HepG2 (cell line): Measurements from ENCODE around the gene KSR1. TPM values are rescaled to one million over a fixed set of nuclear protein-coding genes. Genes with fewer than 3 reads are reported as not detected.

ENCODE experiments used
- CEBPB ChIP-seq: IDR thresholded peaks from 2 replicates; pipeline ENCODE4 v1.6.1; 2011; ENCODE audit warnings: low read depth, low read length, improper control_type of control experiment, borderline replicate concordance
- CEBPG ChIP-seq: IDR thresholded peaks from 2 replicates; pipeline ENCODE4 v1.6.1; 2016
- ELF3 ChIP-seq: IDR thresholded peaks from 2 replicates; pipeline ENCODE4 v1.6.1; 2016; ENCODE audit warnings: missing genetic modification reagents, missing compliant biosample characterization
- ETV5 ChIP-seq: IDR thresholded peaks from 2 replicates; pipeline ENCODE4 v1.6.1; 2018; ENCODE audit warnings: missing biosample characterization, missing genetic modification reagents, inconsistent platforms, borderline replicate concordance
- GATAD1 ChIP-seq: IDR thresholded peaks from 2 replicates; pipeline ENCODE4 v1.6.1; 2016; ENCODE audit warnings: missing genetic modification reagents, missing compliant biosample characterization
- GTF3A ChIP-seq: sonication (generic); formaldehyde crosslinking; conservative IDR thresholded peaks from 2 replicates; pipeline ENCODE4 v1.4.0; 2020; ENCODE audit warnings: mild to moderate bottlenecking, missing genetic modification reagents
- NCOA1 ChIP-seq: sonication (generic); formaldehyde crosslinking; IDR thresholded peaks from 2 replicates; pipeline ENCODE4 v1.9.0; 2021; ENCODE audit warnings: missing genetic modification reagents
- PHF5A ChIP-seq: IDR thresholded peaks from one replicate; pipeline ENCODE4 v1.6.1; 2018; ENCODE audit warnings: low read depth, missing genetic modification reagents; ENCODE audit not compliant: unreplicated experiment
- POLR2AphosphoS2 ChIP-seq: IDR thresholded peaks from 2 replicates; pipeline ENCODE4 v1.6.1; 2011; ENCODE audit warnings: low read depth, low read length, improper control_type of control experiment
- RFX5 ChIP-seq: IDR thresholded peaks from 2 replicates; pipeline ENCODE4 v1.6.1; 2011; ENCODE audit warnings: low read depth, low read length, improper control_type of control experiment
- SKI ChIP-seq: fragments of 450-650 bp; IDR thresholded peaks from one replicate; pipeline ENCODE4 v1.6.1; 2018; ENCODE audit warnings: mild to moderate bottlenecking; ENCODE audit not compliant: partially characterized antibody
- YY1 ChIP-seq: IDR thresholded peaks from 2 replicates; pipeline ENCODE4 v1.6.1; 2011; ENCODE audit warnings: low read length, low read depth, moderate library complexity, mild to moderate bottlenecking; ENCODE audit not compliant: insufficient read depth, insufficient replicate concordance
- ZBTB21 ChIP-seq: sonication (generic); formaldehyde crosslinking; IDR thresholded peaks from 2 replicates; pipeline ENCODE4 v1.4.0; 2020; ENCODE audit warnings: missing genetic modification reagents
- ZNF446 ChIP-seq: sonication (generic); formaldehyde crosslinking; IDR thresholded peaks from 2 replicates; pipeline ENCODE4 v1.5.0; 2020; ENCODE audit warnings: mild to moderate bottlenecking, missing genetic modification reagents
- ZNF512B ChIP-seq: sonication (generic); formaldehyde crosslinking; IDR thresholded peaks from 2 replicates; pipeline ENCODE4 v1.5.1; 2020; ENCODE audit warnings: missing genetic modification reagents, mild to moderate bottlenecking, borderline replicate concordance
- ZNF547 ChIP-seq: sonication (generic); formaldehyde crosslinking; IDR thresholded peaks from 2 replicates; pipeline ENCODE4 v1.5.1; 2020; ENCODE audit warnings: mild to moderate bottlenecking, missing genetic modification reagents
- ZNF567 ChIP-seq: sonication (generic); formaldehyde crosslinking; IDR thresholded peaks from 2 replicates; pipeline ENCODE4 v1.8.1; 2023; ENCODE audit warnings: mild to moderate bottlenecking, missing genetic modification reagents, borderline replicate concordance
- ZNF670 ChIP-seq: sonication (generic); formaldehyde crosslinking; IDR thresholded peaks from 2 replicates; pipeline ENCODE4 v1.8.0; 2022; ENCODE audit warnings: mild to moderate bottlenecking, missing genetic modification reagents, borderline replicate concordance
- ZNF784 ChIP-seq: sonication (generic); formaldehyde crosslinking; IDR thresholded peaks from 2 replicates; pipeline ENCODE4 v1.5.1; 2020; ENCODE audit warnings: missing genetic modification reagents, mild to moderate bottlenecking, borderline replicate concordance
- ZSCAN25 ChIP-seq: sonication (generic); formaldehyde crosslinking; IDR thresholded peaks from 2 replicates; pipeline ENCODE4 v1.8.0; 2022; ENCODE audit warnings: mild to moderate bottlenecking, missing genetic modification reagents
- ZSCAN29 ChIP-seq: sonication (generic); formaldehyde crosslinking; conservative IDR thresholded peaks from 2 replicates; pipeline ENCODE4 v1.4.0; 2020; ENCODE audit warnings: mild to moderate bottlenecking, missing genetic modification reagents
- polyA plus RNA-seq, 8 experiments: library from polyadenylated mRNA; depleted of rRNA in 3 of 8; stranded (reverse) in 7 of 8; unstranded in 1 of 8; fragments of >200 nt; fragmentation: Illumina TruSeq in 4 of 8; extraction: Trizol in 4 of 8; gene quantifications; 2 replicates each; pipeline versions ENCODE4 v1.2.1 to v1.2.3, GENCODE V29; 2011 to 2016; ENCODE audit warnings: low read depth in 4 of 8, missing spikeins in 1 of 8, mixed read lengths in 1 of 8; ENCODE audit not compliant: insufficient read depth in 1 of 8
- total RNA-seq, 5 experiments: library from RNA; depleted of rRNA; stranded (reverse); fragments of >200 nt; fragmentation: Illumina TruSeq; extraction: Trizol; gene quantifications; 2 replicates each; pipeline ENCODE4 v1.2.3, GENCODE V29; 2016; ENCODE audit warnings: low read depth in 1 of 5
- TF ChIP-seq, protein P1 (sequence below): IDR thresholded peaks from 2 replicates; pipeline ENCODE4 v1.6.1; 2016; ENCODE audit warnings: missing compliant biosample characterization, missing genetic modification reagents, borderline replicate concordance

Gene KSR1
- total and polyA plus RNA-seq, 2 of the 13 experiments (the other 11 are each of a cell fraction or from before 2014, with no cell fraction given) = 10.1 to 16.6 TPM

DNA sequence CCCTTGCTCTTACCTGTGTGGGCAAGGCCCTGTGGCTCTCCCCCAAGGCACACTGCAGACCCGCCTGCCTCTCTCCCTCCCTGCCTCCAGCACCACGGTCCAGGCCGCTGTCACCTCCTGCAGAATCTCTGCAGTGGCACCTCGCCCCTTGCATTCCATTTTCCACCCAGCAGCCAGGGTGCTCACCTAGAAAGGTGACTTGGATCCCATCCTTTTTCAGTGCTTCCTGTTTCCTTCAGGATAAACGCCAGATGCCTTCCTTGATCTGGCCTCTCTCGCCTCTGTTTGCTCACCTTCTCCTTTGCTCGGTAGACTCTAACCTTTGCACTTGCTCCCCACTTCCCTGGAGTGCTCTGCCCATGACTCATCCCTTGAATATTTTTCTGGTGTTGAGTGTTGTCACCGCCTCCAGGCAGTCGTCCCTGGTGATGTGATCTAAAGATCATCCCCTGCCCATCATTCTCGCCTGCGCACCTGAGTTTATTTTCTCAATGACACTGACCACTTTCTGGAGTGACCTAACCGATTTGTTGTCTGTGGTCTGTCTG is 95.5 kb downstream of the KSR1 start (continued):
- TF ChIP-seq ZNF512B (CRISPR knock-in tag) (no peak), ZNF784 (CRISPR knock-in tag) (no peak), YY1 (no peak), ZBTB21 (CRISPR knock-in tag) (no peak), NCOA1 (CRISPR knock-in tag) (no peak), GATAD1 (CRISPR knock-in tag) (no peak), CEBPB (no peak), ZNF446 (no peak), ETV5 (CRISPR knock-in tag) (peak; percentile 47; the same call in 1 of the 2 replicates), GTF3A (no peak), RFX5 (no peak), ZSCAN25 (no peak), CEBPG (CRISPR knock-in tag) (peak; percentile 40; the same call in 1 of the 2 replicates), ELF3 (CRISPR knock-in tag) (peak; percentile 76), ZSCAN29 (CRISPR knock-in tag) (no peak), POLR2AphosphoS2 (no peak), ZNF567 (CRISPR knock-in tag) (no peak), SKI (peak; percentile 52), ZNF670 (no peak), PHF5A (CRISPR knock-in tag) (no peak), ZNF547 (CRISPR knock-in tag) (no peak)
- TF ChIP-seq, protein P1, sequence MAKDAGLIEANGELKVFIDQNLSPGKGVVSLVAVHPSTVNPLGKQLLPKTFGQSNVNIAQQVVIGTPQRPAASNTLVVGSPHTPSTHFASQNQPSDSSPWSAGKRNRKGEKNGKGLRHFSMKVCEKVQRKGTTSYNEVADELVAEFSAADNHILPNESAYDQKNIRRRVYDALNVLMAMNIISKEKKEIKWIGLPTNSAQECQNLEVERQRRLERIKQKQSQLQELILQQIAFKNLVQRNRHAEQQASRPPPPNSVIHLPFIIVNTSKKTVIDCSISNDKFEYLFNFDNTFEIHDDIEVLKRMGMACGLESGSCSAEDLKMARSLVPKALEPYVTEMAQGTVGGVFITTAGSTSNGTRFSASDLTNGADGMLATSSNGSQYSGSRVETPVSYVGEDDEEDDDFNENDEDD (CRISPR knock-in tag) = no peak
